IMR-90 (cell line): ENCODE results near the gene CYP20A1.

Experiments used
- CEBPB ChIP-seq: IDR thresholded peaks from 2 replicates; pipeline ENCODE4 v1.6.1; 2012; ENCODE audit warnings: low read depth, low read length, improper control_type of control experiment
- FOS ChIP-seq: fragments of 150-350 bp; IDR thresholded peaks from 2 replicates; pipeline ENCODE4 v1.6.1; 2016; ENCODE audit warnings: low read depth, low read length
- MAFK ChIP-seq: IDR thresholded peaks from 2 replicates; pipeline ENCODE4 v1.6.1; 2012; ENCODE audit warnings: low read depth, low read length, improper control_type of control experiment
- MXI1 ChIP-seq: IDR thresholded peaks from 2 replicates; pipeline ENCODE4 v1.6.1; 2012; ENCODE audit warnings: low read depth, mild to moderate bottlenecking, low read length, moderate library complexity, borderline replicate concordance
- NFE2L2 ChIP-seq: fragments of 150-350 bp; IDR thresholded peaks from 2 replicates; pipeline ENCODE4 v1.6.1; 2016; ENCODE audit warnings: low read depth, mild to moderate bottlenecking, low read length
- POLR2A ChIP-seq: IDR thresholded peaks from 2 replicates; pipeline ENCODE4 v1.6.1; 2012; ENCODE audit warnings: mild to moderate bottlenecking, low read depth, low read length
- RCOR1 ChIP-seq: IDR thresholded peaks from 2 replicates; pipeline ENCODE4 v1.6.1; 2012; ENCODE audit warnings: mild to moderate bottlenecking, low read length, improper control_type of control experiment; ENCODE audit not compliant: insufficient replicate concordance
- RFX5 ChIP-seq: IDR thresholded peaks from 2 replicates; pipeline ENCODE4 v1.8.0; 2012; ENCODE audit warnings: low read depth, mild to moderate bottlenecking, low read length, moderate library complexity
- SMC3 ChIP-seq: fragments of 150-350 bp; IDR thresholded peaks from 2 replicates; pipeline ENCODE4 v1.6.1; 2016; ENCODE audit warnings: low read depth, mild to moderate bottlenecking, antibody characterized with exemption, low read length, moderate library complexity
- TF ChIP-seq, protein P1 (sequence below): conservative IDR thresholded peaks from 2 replicates; pipeline ENCODE4 v1.5.1; 2012; ENCODE audit warnings: mild to moderate bottlenecking, low read depth, low read length, improper control_type of control experiment
- TF ChIP-seq, protein P2 (sequence below): fragments of 150-350 bp; IDR thresholded peaks from 2 replicates; pipeline ENCODE4 v1.6.1; 2016; ENCODE audit warnings: low read depth, mild to moderate bottlenecking, low read length, moderate library complexity, borderline replicate concordance
- TF ChIP-seq, protein P3 (sequence below): fragments of 150-350 bp; IDR thresholded peaks from 2 replicates; pipeline ENCODE4 v1.6.1; 2017; ENCODE audit warnings: mild to moderate bottlenecking, antibody characterized with exemption, low read length, low read depth

DNA sequence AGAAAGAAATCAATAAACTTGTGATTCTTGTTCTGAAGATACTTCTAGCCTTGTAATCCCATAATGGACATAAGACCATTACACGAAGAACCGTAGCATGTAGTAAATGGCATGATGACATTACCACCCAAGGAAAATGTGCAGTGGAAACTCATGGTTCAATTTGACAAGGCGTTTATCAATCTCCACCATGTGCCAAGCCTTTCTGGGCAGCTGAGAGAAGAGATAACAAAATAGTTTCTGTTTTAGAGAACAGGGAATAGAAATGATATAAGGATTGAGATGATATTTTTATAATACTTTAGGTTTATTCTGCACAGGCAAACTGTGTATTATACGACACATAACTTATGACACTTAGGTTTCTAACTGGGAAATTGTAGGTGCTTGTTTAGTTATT is 108.6 kb downstream of the CYP20A1 start:
- TF ChIP-seq, protein P1, sequence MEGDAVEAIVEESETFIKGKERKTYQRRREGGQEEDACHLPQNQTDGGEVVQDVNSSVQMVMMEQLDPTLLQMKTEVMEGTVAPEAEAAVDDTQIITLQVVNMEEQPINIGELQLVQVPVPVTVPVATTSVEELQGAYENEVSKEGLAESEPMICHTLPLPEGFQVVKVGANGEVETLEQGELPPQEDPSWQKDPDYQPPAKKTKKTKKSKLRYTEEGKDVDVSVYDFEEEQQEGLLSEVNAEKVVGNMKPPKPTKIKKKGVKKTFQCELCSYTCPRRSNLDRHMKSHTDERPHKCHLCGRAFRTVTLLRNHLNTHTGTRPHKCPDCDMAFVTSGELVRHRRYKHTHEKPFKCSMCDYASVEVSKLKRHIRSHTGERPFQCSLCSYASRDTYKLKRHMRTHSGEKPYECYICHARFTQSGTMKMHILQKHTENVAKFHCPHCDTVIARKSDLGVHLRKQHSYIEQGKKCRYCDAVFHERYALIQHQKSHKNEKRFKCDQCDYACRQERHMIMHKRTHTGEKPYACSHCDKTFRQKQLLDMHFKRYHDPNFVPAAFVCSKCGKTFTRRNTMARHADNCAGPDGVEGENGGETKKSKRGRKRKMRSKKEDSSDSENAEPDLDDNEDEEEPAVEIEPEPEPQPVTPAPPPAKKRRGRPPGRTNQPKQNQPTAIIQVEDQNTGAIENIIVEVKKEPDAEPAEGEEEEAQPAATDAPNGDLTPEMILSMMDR: no peak
- TF ChIP-seq POLR2A: no peak
- no peak for TF ChIP-seq MAFK
- TF ChIP-seq, protein P2, sequence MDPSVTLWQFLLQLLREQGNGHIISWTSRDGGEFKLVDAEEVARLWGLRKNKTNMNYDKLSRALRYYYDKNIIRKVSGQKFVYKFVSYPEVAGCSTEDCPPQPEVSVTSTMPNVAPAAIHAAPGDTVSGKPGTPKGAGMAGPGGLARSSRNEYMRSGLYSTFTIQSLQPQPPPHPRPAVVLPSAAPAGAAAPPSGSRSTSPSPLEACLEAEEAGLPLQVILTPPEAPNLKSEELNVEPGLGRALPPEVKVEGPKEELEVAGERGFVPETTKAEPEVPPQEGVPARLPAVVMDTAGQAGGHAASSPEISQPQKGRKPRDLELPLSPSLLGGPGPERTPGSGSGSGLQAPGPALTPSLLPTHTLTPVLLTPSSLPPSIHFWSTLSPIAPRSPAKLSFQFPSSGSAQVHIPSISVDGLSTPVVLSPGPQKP: no peak
- TF ChIP-seq, protein P3, sequence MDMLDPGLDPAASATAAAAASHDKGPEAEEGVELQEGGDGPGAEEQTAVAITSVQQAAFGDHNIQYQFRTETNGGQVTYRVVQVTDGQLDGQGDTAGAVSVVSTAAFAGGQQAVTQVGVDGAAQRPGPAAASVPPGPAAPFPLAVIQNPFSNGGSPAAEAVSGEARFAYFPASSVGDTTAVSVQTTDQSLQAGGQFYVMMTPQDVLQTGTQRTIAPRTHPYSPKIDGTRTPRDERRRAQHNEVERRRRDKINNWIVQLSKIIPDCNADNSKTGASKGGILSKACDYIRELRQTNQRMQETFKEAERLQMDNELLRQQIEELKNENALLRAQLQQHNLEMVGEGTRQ: no peak
- TF ChIP-seq RFX5: no peak
- TF ChIP-seq SMC3: no peak
- TF ChIP-seq CEBPB: no peak
- TF ChIP-seq MXI1: no peak
- TF ChIP-seq RCOR1: no peak
- no peak for TF ChIP-seq NFE2L2
- no peak for TF ChIP-seq FOS
